M059J (cell line): Measurements from ENCODE around the gene CD1B. TPM values are rescaled to one million over a fixed set of nuclear protein-coding genes. Genes with fewer than 3 reads are reported as not detected.
A peak's percentile ranks its signal among the peaks of the same experiment; 100 is the strongest.
"Not testable (repeated sequence)": the region's sequence is repeated elsewhere in the genome, so short reads cannot be mapped to it uniquely, and the experiment has no call there.

Experiments used
- DNase-seq: peaks from one replicate; pipeline ENCODE4 v3.0.0-alpha.2; 2012; ENCODE audit warnings: low read depth
- total RNA-seq: library from RNA; depleted of rRNA; stranded (reverse); fragments of >200 nt; shearing (Covaris generic); gene quantifications from 2 replicates; pipeline ENCODE4 v1.2.3, GENCODE V29; 2014; rRNA removed

CD1B gene
- total RNA-seq = not detected in 2 replicates

DNA sequence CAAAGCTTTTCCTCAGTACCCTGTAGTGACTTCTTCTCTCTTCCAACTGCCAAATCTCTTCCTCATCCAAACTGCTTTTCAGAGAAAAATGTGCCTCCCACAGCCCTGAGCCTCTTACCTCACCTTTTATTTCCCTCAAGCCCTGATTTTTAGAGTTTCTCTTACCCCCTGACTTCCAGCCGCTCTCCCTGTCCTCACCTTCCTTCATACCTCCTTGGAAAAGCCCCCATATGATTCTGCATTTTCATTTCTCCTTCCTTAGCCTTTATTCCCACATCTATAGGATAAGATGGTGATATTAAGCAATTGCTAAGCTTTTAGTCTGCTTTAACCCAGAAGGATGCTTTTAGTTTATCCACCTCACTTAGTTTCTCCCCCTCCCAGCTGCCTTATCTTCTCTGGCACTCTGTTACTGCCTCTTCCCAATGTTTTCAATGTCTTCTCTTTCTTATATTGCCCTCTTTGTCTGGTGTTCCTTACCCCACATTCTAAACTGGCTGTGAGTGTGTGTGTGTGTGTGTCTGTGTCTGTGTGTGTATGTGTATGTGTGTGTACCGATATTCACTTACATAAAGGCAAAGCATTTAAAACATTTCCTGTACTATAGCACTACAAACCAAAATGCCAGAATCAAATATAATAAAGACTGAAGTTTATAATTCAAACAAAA, at the start of gene CD1B:
Gene CD1B (minus strand): TSS at position 51 of the 670 bp plus-strand sequence. CDS start 108 bp downstream, outside the sequence.
- no peak for DNase-seq

DNA sequence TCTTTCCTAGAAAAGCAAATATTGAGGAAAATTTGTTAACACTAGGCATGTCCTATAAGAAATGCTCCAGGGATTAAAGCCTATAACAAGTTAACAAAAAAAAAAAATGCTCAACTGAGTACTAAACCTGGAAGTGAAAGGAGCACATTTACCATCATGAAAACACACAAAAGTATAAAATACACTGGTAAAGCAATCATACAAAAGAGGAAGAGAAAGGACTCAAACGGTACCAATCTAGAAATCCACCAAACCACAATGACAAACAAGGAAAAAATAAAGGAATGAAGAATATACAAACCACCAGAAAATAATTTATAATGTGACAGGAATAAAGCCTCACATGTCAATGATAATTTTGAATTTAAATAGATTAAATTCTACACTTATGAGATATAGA, 43.5 kb upstream of the CD1B start:
- no peak for DNase-seq

DNA sequence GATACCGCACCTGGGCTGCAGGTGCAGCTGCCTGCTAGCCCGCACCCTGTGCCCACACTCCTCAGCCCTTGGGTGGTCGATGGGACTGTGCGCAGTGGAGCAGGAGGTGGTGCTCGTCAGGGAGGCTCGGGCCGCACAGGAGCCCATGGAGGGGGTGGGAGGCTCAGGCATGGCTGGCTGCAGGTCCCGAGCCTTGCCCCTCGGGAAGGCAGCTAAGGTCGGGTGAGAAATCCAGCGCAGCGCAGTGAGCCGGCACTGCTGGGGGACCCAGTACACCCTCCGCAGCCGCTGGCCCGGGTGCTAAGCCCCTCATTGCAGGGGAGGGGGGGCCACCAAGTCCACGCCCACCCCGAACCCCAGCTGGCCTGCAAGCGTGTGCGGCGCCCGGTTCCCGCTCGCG, 42.8 kb upstream of the CD1B start:
- not testable (repeated sequence) for DNase-seq

DNA sequence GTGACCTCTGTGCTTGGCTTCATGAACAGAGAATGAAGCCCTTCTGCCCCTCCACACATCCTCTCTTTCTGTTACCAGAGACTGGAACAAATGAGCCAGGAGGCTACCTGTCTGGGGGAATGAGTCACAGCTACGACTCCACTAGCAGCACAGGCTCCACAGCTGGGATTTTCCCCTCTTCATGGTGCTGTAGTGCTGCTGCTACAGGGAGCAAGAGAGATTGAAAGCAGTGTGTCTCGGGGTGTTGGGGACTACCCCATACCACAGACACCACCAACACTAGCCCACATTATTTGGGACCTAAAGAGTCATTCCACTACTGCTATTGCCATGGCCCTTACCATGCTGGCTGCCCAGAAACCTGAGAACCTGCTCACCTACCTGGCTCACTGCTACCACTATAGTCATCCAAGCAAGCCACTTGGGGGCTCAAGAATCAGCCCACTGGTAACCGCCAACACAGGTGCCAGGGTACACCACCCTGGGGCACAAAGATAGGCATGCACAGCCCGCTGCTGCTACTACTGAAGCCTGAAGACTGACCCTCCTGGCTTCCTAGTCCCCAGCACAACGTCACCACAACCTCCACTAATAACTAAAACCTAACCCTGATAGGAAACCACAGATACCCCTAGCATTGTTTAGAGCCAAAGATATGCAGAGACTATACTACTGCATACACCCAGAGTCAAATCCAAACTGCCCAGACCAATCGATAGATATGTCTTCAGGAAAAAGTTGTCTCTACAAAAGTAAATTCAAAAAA, 40.0 kb upstream of the CD1B start:
- DNase-seq = no peak

DNA sequence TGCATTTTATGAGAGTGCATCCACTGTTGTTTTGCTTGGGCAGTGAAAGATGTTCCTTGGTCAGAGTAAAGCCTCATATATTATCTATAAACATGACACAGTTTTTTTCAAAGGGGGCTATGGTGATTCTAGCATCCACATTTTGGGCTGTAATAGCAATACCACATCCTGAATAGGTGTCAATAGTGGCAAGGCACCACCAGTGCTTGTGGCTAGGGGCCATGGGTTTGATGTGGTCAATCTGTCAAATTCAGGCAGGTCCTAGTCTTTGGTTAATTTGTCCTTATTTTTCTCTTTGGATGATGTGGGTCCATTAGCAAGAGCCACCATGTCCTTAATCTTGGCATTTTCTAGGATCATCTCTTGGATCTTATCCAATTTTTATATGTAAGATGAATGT, 35.5 kb upstream of the CD1B start:
- no peak for DNase-seq

DNA sequence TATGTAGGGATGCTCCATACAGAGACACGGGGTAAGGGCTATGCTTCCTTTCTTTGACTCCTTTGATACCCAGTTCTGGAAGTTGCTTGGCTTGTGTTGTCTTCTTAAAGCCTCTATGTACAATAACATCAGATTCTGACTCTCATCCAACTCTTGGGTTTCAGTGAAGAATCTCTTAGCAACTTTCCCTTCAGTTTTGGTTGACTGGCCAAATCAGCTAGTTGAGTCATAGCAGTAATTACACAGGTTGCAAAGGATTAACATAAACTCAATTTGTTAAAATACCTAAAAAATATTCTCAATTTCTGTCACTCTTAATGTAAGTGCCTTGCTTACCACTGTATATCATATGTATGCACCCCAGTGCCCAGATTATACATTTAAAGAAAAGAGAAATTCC, 31.6 kb upstream of the CD1B start:
- DNase-seq = no peak

DNA sequence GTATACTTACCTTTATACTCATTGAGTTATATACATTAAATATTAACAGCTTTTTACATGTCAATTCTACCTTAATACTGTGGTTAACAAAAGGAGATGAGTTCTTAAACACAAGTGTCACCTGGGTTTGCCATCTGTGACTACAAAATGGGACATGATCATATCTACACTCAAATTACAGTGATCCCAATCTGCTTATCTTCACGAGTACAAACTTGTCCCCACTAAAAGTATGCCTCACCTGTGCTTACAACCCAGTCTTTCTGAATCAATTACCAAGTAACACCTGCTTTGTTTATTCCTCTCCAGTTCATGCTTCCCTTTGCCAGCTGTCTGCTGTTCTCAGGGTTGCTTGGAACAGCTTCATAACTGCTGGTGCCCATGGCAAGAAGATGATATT, 31.2 kb upstream of the CD1B start:
- DNase-seq = no peak

DNA sequence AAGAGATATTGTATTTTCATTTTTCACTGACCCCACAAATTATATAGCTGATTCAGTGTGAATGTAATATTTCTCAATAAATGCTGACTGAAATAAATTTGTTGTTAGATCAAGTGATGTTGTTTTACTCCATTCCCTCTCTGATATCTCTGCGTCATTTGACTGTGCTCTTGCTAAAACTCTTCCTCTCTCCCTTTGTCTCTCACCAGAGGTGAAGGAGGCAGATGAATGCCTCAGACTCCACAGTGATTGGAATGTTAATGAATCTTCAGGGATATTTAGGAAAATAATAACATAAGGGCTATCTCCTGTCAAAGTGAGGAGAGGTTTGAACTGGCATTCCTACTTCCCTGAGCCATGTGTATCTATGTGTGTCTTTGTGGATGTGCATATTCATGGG, 26.1 kb upstream of the CD1B start:
- no peak for DNase-seq

DNA sequence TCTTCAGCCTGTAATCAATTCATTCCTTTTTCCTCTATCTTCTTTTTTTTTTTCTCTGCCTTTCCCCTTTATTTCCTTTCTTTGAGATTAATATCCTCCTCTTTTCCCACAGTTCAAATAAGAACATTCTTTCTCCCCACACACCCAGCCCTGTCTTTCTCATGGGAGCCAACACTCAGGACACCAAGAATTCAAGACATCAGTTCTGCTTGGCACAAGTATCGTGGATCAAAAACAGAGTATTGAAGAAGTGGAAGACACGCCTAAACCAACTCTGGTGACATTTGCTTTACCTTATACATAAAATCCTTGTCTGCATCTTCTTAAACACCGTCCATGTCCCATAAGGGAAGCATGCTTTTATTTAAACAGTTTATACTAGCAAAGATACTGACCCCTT, 25.3 kb upstream of the CD1B start:
- DNase-seq = no peak

DNA sequence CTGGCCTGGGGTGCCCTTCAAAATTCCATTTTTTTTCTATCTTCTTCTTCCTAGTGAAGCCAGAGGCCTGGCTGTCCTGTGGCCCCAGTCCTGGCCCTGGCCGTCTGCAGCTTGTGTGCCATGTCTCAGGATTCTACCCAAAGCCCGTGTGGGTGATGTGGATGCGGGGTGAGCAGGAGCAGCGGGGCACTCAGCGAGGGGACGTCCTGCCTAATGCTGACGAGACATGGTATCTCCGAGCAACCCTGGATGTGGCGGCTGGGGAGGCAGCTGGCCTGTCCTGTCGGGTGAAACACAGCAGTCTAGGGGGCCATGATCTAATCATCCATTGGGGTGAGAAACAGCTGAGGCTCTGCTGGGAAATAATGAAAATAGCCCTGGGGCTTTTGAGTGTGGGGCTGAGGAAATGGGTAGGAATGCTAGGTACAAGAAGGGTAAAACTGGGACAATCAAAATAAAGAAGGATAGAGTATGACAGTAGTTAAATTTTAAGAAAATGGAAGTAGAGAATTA, 24.5 kb upstream of the CD1B start:
- DNase-seq = no peak

DNA sequence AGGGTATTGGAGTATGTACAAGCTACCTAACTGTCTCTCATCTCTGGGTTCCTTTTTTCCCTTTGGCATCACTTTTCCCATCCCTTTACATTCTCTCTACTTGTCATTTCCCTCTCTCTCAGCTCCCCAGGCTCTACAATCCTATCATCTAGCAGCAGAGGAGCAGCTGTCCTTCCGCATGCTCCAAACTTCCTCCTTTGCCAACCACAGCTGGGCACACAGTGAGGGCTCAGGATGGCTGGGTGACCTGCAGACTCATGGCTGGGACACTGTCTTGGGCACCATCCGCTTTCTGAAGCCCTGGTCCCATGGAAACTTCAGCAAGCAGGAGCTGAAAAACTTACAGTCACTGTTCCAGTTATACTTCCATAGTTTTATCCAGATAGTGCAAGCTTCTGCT, 22.9 kb upstream of the CD1B start:
- no peak for DNase-seq

DNA sequence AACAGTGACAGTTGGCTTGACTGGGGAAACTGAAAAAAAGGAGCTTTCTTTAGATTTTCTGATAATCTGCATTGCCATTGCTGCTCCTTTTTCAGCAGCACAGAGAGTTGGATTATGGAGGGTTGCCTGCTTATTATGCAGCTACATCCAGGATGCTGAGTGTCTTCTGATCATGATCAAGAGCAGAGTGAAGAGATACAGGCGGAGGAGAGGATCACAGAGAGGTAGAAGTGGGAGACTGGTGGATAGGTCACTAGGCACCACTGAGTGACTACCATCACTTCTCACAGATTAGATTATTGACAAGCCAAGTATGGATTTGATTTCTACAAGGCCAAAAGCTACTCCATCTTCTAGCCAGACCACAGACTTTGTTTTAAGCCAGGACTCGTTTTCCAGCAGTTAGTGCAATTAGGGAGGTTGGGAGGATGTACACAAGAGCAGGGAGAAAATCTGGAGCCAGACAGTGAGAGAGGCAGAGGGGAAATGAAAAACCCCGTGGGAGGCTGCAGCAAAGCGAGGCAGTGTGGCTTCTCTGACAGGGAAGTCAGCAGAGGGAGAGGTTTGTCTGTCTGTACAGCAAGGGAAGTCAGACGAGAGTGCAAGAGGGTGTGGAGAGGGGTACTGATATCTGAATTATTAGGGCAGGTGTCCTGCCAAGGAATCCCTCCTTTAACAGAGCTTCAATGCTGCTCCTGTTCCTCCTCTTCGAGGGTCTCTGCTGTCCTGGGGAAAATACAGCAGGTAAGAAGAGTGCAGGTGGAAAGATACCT, 22.2 kb upstream of the CD1B start, which contains the start of gene CD1E:
Gene CD1E (plus strand): TSS at position 592 of the 773 bp plus-strand sequence. CDS start 95 bp downstream, at position 687.
- no peak for DNase-seq

DNA sequence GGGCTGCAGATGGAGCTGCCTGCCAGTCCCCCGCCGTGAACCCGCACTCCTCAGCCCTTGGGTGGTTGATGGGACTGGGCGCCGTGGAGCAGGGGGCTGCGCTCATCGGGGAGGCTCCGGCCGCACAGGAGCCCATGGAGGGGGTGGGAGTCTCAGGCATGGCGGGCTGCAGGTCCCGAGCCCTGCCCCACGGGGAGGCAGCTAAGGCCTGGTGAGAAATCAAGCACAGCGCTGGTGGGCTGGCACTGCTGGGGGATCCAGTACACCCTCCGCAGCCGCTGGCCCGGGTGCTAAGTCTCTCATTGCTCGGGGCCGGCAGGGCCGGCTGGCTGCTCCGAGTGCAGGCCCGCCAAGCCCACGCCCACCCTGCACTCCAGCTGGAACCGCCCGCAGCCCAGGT, 17.6 kb upstream of the CD1B start:
- DNase-seq = not testable (repeated sequence)

DNA sequence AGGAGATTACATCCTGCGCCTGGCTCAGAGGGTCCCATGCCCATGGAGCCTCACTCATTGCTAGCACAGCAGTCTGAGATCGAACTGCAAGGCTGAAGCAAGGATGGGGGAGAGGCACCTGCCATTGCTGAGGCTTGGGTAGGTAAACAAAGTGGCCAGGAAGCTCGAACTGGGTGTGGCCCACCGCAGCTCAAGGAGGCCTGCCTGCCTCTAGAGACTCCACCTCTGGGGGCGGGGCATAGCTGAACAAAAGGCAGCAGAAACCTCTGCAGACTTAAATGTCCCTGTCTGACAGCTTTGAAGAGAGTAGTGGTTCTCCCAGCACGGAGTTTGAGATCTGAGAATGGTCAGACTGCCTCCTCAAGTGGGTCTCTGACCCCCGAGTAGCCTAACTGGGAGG, 5.1 kb upstream of the CD1B start:
- DNase-seq = not testable (repeated sequence)

DNA sequence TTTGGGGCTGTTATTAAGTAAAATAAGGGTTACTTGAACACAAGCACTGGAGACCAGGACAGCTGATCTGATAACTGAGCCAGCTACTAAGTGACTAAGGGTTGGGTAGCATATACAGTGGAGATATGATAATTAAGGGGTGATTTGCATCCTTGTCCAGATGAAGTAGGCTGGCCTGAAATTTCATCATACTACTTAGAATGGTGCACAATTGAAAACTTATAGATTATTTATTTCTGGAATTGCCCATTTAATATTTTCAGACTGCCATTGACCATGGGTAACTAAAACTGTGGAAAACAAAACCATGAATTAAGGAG, 3.8 kb upstream of the CD1B start:
- no peak for DNase-seq

DNA sequence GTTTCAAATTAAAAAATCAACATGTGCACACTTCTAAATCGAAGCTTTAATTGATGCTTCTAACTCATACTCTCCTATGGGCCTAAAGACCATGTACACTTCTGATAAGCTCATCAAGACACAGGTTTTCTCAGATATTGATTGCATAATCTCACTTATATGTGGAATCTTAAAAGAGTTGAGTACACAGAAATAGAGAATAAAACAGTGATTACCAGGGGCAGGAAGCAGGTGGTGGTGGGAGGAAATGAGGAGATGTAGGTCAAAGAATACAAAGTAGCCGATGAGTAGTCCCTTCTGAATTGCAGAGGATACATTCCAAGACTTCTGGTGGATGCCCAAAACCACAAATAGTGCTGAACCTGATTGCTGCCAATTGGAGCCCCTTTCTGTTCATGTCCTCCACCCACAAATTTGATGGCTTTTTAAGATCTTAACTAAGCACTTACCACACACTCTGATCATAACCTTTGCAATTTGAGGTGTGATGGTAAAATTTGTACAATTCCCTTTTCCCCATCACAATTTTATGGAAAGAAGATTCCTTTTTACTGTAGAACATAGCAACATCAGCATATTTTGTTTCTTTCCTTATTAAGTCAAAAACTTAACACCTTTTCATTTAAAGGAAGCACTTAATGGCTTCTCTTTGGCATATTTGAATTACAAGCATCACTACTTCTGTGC, 3.3 kb upstream of the CD1B start:
- DNase-seq = no peak

DNA sequence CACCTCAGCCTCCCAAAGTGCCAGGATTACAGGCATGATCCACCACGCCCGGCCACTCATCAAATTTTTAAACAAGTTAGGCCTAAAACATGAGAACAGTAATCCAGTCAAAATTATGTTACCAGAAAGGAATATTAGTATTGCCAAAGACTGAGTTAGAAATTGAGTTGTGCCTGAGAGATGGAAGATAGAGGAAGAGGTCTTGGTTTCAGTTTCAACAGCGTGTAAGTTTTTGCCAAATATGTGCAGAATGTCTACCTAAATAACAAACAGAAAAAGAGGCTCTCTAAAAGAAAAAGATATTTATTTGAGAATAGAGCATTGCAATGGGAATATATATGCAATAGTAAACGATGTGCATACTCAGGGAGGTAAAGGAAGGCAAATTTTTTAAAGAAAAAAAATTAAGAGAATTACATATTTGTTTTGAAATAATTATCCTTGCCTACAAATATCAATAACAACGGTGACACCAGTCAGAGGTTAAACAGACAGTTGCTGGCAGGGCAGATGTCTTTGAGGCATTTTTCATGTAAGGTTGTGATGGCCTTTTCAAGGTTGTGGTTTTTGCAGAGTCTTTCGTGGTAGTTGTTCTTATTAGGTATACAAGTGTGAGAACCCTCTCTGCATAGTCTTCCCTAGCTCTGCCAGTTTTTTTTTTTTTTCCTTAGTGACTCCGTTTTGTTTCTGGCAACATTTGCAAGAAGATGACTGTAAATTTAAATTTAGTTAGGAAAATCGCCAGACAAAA, 2.2 kb upstream of the CD1B start:
- DNase-seq = no peak

DNA sequence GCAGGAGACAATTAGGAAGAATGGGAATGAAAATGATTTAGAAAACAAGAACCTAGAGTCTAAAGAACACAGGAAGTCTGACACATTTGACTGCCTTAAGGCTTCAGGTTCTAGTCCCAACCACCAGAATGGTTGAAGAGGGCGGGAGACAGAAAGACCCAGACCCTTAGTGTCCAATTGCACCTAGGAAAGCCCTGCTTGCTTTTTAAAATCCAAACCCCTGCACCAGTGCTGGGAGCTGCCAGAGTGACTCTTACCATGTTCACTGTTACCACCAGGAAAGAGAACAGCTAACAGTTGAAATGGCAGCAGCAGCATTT, 265 bp downstream of the CD1B start:
- no peak for DNase-seq

DNA sequence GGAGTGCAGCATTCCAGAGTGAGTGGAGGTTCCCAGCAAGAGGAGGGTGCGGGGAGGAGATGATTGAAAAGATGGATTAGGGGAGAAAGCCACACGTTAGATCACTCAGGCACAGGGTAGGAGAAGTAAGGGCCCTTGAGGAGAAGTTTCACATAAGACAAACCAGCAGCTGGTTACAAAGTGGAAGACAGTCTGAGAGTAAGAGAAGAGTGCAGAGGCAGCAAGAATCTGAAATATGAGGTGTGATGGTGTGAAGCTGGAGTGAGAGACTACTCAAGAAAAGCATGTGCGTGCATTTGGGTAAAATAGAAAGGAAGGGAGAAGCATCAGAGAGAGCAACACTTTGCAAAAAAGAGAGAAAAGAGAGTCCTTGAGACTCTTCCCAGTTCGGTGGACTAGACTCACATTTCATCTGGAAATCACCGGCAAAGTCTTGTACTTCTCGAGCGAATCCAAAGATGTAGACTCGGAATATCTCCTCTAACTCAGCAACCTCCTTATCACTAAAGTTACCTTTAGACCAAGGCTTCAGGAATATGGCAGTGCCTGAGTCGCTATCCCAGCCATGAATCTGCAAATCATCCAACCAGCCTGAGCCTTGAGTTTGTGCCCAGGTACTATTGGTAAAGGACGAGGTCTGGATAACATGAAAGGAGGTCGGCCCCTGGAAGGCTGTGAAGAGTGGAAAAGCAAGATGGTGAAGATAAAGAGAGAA, 783 bp downstream of the CD1B start:
- no peak for DNase-seq

DNA sequence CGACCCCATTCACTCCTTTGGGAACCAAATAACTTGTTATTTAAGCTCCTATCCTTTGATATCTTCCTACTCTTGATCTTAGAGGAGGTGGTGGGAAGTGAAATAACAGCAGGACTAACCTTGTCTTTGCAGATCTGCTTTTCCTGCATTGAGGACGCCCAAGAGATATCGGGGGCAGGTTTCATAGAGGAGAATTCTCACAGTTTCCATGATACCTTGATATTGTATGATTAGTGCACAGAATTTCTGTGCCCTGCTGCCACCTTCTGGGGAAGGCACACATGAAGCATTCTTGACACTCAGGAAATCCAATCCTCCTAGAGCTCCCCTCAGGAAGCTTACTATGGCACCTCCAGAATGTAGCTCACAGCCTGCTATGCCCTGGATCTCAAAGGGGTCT, 1.6 kb downstream of the CD1B start:
- peak; percentile 10 for DNase-seq

DNA sequence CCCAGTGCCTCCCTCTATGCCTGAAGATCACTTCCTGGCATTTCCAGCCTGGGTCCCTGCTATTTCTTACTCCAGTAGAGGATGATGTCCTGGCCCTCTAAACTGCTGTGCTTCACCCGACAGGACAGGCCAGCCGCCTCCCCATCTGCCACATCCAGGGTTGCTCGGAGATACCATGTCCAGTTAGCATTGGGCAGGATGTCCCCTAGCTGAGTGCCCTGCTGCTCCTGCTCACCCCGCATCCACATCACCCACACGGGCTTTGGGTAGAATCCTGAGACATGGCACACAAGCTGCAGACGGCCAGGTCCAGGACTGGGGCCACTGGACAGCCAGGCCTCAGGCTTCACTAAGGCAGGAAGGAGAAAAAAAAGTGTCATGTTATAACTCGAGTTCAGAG, 2.0 kb downstream of the CD1B start:
- DNase-seq = no peak
